NCI-H1694 treated with DMSO at 0.1 percent for 48 hours (cell line): Measurements from ENCODE around the gene LRBA.

ENCODE experiments used
- DNase-seq: peaks from one replicate; lab custom pipeline; 2025; lab: John Stamatoyannopoulos, UW

The LRBA gene

DNA sequence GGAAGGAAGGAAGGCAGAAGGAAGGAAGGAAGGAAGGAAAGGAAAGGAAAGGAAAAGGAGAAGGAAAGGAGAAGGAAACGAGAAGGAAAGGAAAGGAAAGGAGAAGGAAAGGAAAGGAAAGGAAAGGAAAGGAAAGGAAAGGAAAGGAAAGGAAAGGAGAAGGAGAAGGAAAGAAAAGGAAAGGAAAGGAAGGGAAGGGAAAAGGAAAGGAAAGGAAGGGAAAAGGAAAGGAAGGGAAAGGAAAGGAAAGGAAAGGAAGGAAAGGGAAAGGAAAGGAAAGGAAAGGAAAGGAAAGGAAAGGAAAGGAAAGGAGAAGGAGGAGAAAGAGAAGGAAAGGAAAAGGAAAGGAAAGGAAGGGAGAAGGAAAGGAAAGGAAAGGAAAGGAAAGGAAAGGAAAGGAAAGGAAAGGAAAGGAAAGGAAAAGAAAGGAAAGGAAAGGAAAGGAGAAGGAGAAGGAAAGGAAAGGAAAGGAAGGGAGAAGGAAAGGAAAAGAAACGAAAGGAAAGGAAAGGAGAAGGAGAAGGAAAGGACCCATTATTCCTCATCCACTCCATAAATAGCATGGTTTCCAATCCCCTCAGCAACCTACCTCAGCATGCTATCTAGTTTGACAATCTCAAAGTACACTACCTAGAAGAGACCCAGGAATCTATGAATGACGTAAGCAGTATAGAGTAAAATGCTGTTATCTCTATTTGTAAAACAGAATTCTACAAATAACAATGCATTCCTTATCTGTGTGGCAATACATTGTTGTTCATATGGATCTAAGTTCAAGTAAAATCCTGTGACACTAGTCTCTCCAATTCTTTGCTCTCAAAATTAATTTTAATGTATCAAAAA is 209.7 kb downstream of the LRBA start:
- no peak for DNase-seq

GRCh38 chr4:150801833-150802232 is 213.3 kb downstream of the LRBA start:
- DNase-seq: no peak

GRCh38 chr4:150799207-150799606 is 215.9 kb downstream of the LRBA start:
- DNase-seq: no peak

GRCh38 chr4:150794706-150795105 is 220.4 kb downstream of the LRBA start:
- DNase-seq: no peak

DNA sequence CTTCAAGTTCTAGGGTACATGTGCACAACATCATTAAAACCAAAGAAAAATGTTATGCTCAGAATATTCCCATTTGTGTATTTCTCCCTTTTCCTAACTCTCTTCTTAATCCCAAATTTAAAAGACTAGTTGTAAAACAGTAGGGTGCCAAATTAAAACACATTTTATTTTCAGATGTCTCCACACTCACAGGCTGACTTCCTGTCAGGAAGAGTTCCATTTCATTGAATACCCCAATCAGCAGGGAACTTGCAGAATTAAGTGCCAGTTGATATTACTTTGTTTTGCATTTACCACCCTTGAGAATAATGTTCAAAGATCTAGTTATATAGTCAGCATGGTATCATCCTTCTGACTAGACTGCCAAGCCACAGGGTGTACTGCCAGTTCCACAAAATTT is 225.2 kb downstream of the LRBA start:
- no peak for DNase-seq

DNA sequence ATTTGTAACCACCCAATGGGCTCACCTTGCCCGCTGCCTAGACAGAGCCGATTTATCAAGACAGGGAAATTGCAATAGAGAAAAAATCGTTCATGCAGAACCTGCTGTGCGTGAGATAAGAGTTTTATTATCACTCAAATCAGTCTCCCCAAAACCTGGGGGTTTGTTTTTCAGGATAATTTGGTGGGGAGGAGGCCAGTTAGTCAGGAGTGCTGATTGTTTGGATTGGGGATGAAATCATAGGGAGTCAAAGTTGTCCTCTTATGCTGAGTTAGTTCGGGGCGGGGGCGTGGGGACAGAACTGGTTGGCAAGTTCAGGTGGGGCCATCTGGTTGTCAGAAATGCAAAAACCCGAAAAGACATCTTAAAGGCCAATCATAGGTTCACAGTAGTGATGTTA is 230.1 kb downstream of the LRBA start:
- DNase-seq: no peak

DNA sequence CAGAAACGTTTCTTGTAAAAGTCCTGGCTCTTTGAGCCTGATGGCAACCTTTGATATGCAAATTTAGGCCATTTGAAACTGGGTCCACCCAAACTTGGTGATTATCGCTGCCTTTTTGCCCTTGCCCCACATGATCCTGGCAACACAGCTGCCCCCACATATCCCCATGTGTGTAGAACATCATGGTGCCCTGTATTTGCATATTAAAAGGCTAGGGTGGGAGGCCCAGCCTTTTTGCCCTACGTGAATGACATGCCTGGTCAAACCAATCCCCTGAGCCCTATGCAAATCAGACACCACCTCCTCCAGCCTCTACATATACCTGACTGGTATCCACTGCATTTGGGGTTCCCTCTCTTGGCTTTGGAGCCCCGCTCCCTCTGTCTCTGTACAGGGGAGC is 230.8 kb downstream of the LRBA start:
- no peak for DNase-seq

DNA sequence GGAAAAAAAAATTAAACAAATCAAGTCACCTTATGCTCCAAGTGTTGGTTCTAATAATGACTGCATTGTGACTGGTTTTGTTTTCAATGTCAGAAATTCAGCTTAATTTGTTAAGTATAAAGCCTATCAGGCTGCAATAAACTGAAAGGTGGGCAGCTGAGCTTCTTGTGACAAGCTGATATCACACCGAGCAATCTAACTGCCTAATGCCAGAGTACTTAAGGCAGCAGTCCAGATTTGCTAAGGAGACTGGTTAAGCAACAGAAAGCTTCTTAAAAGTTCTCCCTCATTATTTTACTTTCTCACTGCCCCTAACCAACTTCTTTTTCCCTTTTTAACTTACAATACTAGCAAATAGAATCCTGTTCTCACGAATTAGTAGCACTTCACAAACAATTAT is 232.2 kb downstream of the LRBA start:
- DNase-seq: no peak

DNA sequence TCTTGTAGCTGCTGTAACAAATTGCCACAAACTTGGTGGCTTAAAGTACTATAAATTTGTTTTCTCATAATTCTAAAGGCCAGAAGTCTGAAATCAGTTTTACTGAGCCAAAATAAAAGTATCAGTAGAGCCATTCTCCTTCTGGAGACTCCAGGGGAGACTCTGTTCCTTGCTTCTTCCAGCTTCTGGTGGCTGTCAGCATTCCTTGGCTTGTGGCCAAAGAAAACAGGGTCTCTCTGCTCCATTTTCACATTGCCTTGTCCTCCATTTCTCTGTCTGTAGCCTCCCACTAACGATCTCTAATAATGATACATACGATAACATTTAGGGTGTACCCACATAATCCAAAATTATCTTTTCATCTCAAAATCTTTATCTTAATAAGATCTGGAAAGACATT is 232.8 kb downstream of the LRBA start:
- DNase-seq: no peak

- no peak for DNase-seq
Observed at GRCh38 chr4:150781191-150781590, 233.9 kb downstream of the LRBA start.

- DNase-seq: no peak
Observed at GRCh38 chr4:150779707-150780106, 235.4 kb downstream of the LRBA start.

DNA sequence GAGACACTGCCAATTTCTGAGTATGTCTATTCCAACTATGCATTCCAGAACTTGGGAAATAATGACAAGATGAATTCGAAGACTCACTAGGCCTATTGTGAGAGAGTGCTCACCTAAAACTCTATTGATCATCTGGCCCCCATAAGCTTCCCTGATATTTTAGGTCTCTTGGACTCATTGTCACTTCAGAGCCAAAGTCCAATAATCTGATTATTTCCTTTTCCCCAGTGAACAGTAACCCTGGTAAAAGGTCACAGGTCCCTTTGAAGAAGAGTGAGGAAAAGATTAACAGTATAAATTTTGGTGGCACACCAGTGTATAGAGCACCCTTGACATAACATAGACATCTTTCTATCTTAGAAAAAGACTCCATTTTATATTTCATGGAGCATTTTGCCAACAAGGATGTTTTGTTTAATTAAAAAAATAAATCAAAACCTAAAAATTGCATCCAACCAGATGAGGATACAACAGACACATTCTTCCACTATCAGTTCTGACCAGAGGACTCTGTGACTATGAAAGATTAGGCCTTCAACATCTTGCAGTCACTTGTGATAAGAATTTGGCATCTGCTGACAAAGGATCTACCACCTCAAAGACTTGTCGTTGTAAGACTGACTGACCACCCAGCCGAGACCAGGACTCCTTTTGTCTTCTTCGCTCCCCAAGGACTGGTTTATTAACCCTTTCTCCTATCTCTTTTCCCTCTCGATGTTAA is 241.2 kb downstream of the LRBA start:
- DNase-seq: no peak

DNA sequence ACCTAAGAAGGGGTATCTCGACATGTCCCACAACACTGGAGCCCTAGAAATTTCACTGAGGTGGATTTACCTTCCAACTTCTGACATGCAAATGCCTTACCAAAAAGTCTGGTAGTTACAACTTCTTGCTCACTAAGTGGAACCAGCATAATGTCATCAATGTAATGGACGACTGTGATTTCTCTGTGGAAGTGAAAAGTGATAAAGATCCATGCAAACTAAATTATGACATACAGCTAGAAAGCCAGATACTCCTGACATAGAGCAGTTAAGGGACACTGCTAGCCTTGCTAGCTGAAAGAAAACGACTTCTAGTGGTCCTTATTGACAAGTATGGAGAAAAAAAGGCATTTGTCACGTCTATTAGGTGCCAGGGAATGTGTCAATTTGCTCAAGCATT is 242.1 kb downstream of the LRBA start:
- no peak for DNase-seq

- no peak for DNase-seq
Observed at GRCh38 chr4:150771382-150771781, 243.7 kb downstream of the LRBA start.

- no peak for DNase-seq
Observed at GRCh38 chr4:150769845-150770244, 245.2 kb downstream of the LRBA start.

- DNase-seq: no peak
Observed at GRCh38 chr4:150769248-150769647, 245.8 kb downstream of the LRBA start.

GRCh38 chr4:150768497-150768896 is 246.6 kb downstream of the LRBA start:
- no peak for DNase-seq

GRCh38 chr4:150765216-150765615 is 249.9 kb downstream of the LRBA start:
- no peak for DNase-seq

- no peak for DNase-seq
Observed at GRCh38 chr4:150751648-150752047, 263.4 kb downstream of the LRBA start.

GRCh38 chr4:150750824-150751223 is 264.3 kb downstream of the LRBA start:
- no peak for DNase-seq

DNA sequence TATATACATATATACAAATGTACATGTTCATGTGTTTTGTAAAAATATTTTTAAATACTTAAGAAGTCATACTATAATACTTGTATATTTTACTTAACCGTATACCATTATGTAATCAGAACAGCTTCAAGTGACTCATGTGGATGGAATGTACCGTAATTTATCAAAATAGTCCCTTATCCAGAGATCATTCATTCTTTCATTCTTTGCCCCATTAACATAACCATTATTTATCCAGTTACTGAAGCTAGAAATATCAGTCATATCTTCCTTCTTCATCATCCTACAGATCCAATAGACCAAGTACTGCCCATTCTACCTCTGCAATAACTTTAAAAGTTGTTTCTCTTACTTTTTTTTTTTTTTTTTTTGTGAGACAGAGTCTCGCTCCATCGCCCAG is 268.9 kb downstream of the LRBA start:
- DNase-seq: no peak

- no peak for DNase-seq
Observed at GRCh38 chr4:150744570-150744969, 270.5 kb downstream of the LRBA start.

GRCh38 chr4:150743564-150744342 is 271.3 kb downstream of the LRBA start:
- no peak for DNase-seq
